Measurements from ENCODE around the gene MED29. TPM values are rescaled to one million over a fixed set of nuclear protein-coding genes. Genes with fewer than 3 reads are reported as not detected.

Gene MED29
- total RNA-seq, 1 experiment from 2014 or later = 24.3 TPM

DNA sequence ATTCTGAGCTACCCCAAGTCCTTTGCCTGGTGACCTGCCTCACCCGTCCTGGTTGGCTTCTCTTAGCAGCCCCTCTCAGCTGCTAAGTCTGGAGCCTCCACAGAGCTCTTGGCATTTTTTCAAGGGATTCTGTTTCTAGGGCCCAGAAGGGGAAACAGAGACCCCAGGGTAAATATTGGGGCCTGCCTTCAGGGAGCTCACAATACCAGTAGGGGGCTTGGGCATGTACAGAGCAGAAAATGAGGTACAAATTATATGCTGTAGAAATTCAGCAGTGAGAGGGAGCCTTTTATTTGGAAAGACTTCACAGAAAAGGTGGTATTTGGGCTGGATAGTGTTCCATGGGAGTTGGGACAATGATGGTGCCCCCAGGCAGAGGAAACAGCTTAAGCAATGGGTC lies 45.2 kb upstream of the MED29 start:
- CTCF ChIA-PET = interaction anchor here (0.6 to 1.0 kb wide), 2 partner anchors 52 to 699 kb away, joined by 3 read pairs; no protein-coding TSS in a partner anchor
- Mint-ChIP-seq H3K27ac (ENCODE audit: low read depth, unreplicated experiment) (peak overlapping the region; percentile 97), H3K9me3 (ENCODE audit: unreplicated experiment) (no peaks in the 10 kb centered on the region), H3K27me3 (ENCODE audit: insufficient read depth, unreplicated experiment) (no peaks in the 10 kb centered on the region), H3K36me3 (ENCODE audit: insufficient read depth, unreplicated experiment) (peaks cover 36% of the 10 kb centered on the region), H3K4me3 (ENCODE audit: unreplicated experiment) (peak overlapping the region; percentile 100), H3K4me1 (ENCODE audit: insufficient read depth, unreplicated experiment) (peaks cover 52% of the 10 kb centered on the region)
- TF ChIP-seq, protein P1, sequence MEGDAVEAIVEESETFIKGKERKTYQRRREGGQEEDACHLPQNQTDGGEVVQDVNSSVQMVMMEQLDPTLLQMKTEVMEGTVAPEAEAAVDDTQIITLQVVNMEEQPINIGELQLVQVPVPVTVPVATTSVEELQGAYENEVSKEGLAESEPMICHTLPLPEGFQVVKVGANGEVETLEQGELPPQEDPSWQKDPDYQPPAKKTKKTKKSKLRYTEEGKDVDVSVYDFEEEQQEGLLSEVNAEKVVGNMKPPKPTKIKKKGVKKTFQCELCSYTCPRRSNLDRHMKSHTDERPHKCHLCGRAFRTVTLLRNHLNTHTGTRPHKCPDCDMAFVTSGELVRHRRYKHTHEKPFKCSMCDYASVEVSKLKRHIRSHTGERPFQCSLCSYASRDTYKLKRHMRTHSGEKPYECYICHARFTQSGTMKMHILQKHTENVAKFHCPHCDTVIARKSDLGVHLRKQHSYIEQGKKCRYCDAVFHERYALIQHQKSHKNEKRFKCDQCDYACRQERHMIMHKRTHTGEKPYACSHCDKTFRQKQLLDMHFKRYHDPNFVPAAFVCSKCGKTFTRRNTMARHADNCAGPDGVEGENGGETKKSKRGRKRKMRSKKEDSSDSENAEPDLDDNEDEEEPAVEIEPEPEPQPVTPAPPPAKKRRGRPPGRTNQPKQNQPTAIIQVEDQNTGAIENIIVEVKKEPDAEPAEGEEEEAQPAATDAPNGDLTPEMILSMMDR (IDR thresholded peaks at IDR 0.05; ENCODE audit: unreplicated experiment) = no peak
- intact Hi-C loops (cut with micrococcal nuclease) = no loop called here
- POLR2A ChIA-PET = interaction anchor here (1.4 kb wide), 1 partner anchor 90 kb away, joined by 3 read pairs; the partner anchor contains the start of gene RPS16
- no TSS peak for BruUV-seq (replicated peaks)
- no peak for DNase-seq (ENCODE audit: unreplicated experiment)

DNA sequence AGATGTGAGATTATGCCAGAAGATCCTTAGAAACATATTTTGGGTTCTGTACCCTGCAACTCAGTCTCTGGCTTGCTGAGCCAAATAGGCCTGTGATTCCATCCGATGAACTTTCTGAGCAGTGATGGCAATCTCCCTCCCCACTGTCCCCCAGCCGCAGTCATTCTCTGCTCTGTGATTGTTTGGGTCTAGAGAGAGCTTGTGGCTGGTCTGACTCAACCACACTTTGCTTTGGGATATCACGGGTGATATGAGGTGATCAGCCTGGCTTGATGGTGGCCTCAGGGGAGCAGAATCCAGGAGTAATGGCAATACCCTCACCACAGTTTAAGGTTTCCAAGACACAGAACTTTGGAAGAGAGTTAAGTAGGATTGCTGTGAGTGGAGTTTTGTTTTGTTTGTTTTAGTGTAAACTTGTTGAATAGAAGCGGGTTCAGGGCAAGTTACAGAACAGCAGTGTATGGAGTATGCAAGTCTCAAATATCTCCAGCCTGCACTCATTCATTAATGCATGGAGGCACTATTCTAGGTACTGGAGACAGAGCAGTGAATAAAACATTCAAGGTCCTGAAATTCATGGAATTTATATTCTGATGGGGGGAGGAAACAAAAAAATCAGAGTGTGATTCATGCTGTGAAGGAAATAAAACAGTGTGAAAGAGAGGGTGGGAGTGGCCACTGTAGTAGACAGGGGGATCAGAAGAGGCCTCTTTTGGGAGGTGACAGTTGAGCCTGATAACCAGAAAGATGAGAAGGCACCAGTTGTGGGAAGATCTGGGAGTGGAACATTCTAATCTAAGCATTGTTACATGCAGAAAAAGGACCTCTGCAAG lies 43.6 kb upstream of the MED29 start:
- ChIA-PET CTCF (interaction anchor here (0.7 kb wide), 1 partner anchor 19 kb away, joined by 3 read pairs; no protein-coding TSS in a partner anchor), POLR2A (interaction anchor here (0.9 kb wide), 1 partner anchor 27 kb away, joined by 3 read pairs; no protein-coding TSS in a partner anchor)
- TF ChIP-seq, protein P1 (IDR thresholded peaks at IDR 0.05; ENCODE audit: unreplicated experiment) = no peak
- DNase-seq (ENCODE audit: unreplicated experiment) = no peak
- Mint-ChIP-seq H3K4me1 (ENCODE audit: insufficient read depth, unreplicated experiment) (peaks cover 45% of the 10 kb centered on the region), H3K9me3 (ENCODE audit: unreplicated experiment) (no peaks in the 10 kb centered on the region), H3K27me3 (ENCODE audit: insufficient read depth, unreplicated experiment) (no peaks in the 10 kb centered on the region), H3K27ac (ENCODE audit: low read depth, unreplicated experiment) (no peak overlapping the region), H3K36me3 (ENCODE audit: insufficient read depth, unreplicated experiment) (peaks cover 49% of the 10 kb centered on the region), H3K4me3 (ENCODE audit: unreplicated experiment) (no peak overlapping the region)
- intact Hi-C loops (cut with micrococcal nuclease) = no loop called here
- BruUV-seq (replicated peaks) = no TSS peak

DNA sequence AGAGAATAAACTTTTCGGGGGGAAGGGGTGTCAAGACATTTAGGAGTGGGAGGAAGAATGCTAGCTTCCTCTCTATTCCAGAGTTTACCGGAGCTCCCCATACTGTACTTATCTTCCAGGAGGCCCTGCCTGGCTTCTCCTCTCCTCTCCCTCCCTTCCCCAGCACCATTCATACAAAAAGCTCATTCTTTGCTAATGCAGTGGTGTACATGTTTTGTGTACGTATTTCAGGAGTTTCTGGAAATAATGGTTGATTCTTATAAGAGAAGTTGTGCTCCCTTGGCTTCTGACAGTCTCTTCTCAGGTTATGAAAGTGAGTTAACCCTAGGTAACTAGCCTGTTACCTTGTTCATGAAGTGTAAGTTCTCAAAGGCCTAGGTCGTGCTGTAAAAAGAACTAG lies 41.9 kb upstream of the MED29 start:
- H3K27ac Mint-ChIP-seq (ENCODE audit: low read depth, unreplicated experiment) = peak overlapping the region; percentile 28
- CTCF ChIA-PET = interaction anchor here (0.6 to 0.7 kb wide), 2 partner anchors 126 to 227 kb away, joined by 3 read pairs; no protein-coding TSS in a partner anchor
- H3K4me1 Mint-ChIP-seq (ENCODE audit: insufficient read depth, unreplicated experiment) = peaks cover 31% of the 10 kb centered on the region
- no peaks in the 10 kb centered on the region for H3K27me3 Mint-ChIP-seq (ENCODE audit: insufficient read depth, unreplicated experiment)
- POLR2A ChIA-PET = interaction anchor here (0.6 kb wide), 1 partner anchor 1221 kb away, joined by 3 read pairs; no protein-coding TSS in a partner anchor
- TF ChIP-seq, protein P1 (IDR thresholded peaks at IDR 0.05; ENCODE audit: unreplicated experiment) = no peak
- H3K4me3 Mint-ChIP-seq (ENCODE audit: unreplicated experiment) = no peak overlapping the region
- peaks cover 59% of the 10 kb centered on the region for H3K36me3 Mint-ChIP-seq (ENCODE audit: insufficient read depth, unreplicated experiment)
- H3K9me3 Mint-ChIP-seq (ENCODE audit: unreplicated experiment) = no peaks in the 10 kb centered on the region
- intact Hi-C loops (cut with micrococcal nuclease) = no loop called here
- no peak for DNase-seq (ENCODE audit: unreplicated experiment)
- no TSS peak for BruUV-seq (replicated peaks)

DNA sequence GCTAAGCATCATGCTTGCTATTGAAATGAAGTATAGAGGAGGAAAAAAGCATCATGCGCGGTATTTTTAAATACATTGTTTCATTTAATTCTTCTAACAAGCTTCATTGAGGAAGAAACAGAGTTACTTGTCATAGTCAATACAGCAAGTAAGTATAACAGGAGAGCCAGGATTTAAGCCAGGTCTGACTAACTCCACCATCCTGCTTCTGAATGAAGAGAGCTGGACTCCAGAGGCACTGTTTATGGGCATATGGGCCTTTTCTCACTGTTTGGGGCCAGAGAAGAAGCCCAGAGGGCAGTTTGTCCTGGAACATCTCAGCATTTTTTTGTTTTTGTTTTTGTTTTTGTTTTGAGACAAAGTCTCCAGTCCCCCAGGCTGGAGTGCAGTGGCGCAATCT lies 41.0 kb upstream of the MED29 start:
- ChIA-PET POLR2A (no interaction called here), CTCF (interaction anchor here (1.3 kb wide), 1 partner anchor 16 kb away, joined by 12 read pairs; no protein-coding TSS in a partner anchor)
- peaks cover 23% of the 10 kb centered on the region for H3K4me1 Mint-ChIP-seq (ENCODE audit: insufficient read depth, unreplicated experiment)
- intact Hi-C loops (cut with micrococcal nuclease) = no loop called here
- TF ChIP-seq, protein P1 (IDR thresholded peaks at IDR 0.05; ENCODE audit: unreplicated experiment) = no peak
- H3K4me3 Mint-ChIP-seq (ENCODE audit: unreplicated experiment) = no peak overlapping the region
- no TSS peak for BruUV-seq (replicated peaks)
- H3K36me3 Mint-ChIP-seq (ENCODE audit: insufficient read depth, unreplicated experiment) = peaks cover 63% of the 10 kb centered on the region
- H3K9me3 Mint-ChIP-seq (ENCODE audit: unreplicated experiment) = no peaks in the 10 kb centered on the region
- H3K27me3 Mint-ChIP-seq (ENCODE audit: insufficient read depth, unreplicated experiment) = no peaks in the 10 kb centered on the region
- H3K27ac Mint-ChIP-seq (ENCODE audit: low read depth, unreplicated experiment) = no peak overlapping the region
- DNase-seq (ENCODE audit: unreplicated experiment) = no peak
